T-helper 17 cell (primary cell): Measurements from ENCODE around the gene CHST6. TPM values are rescaled to one million over a fixed set of nuclear protein-coding genes. Genes with fewer than 3 reads are reported as not detected.
"Not testable (repeated sequence)": the region's sequence is repeated elsewhere in the genome, so short reads cannot be mapped to it uniquely, and the experiment has no call there.

ENCODE experiments used
- ATAC-seq: fragments of 150-1000 bp; cut with Tn5 transposase; 2 replicates; pipeline ENCODE4 v1.10.0; 2021; ENCODE audit warnings: mild to moderate bottlenecking, moderate library complexity
- DNase-seq, 3 donors: peaks; one replicate each; pipeline versions ENCODE4 v3.0.0 to v3.0.0-alpha.2; 2020 to 2021
- H3K9me3 ChIP-seq: one replicate; pipeline ENCODE4 v1.7.0; 2013; ENCODE audit warnings: low read length, mild to moderate bottlenecking; ENCODE audit not compliant: control insufficient read depth, poor library complexity, severe bottlenecking
- H3K27ac Mint-ChIP-seq: one replicate; pipeline ENCODE4 v1.8.0; 2022; ENCODE audit warnings: mild to moderate bottlenecking, moderate library complexity, mixed read lengths
- H3K27me3 Mint-ChIP-seq: one replicate; pipeline ENCODE4 v1.8.0; 2022; ENCODE audit warnings: mixed read lengths
- H3K36me3 Mint-ChIP-seq: one replicate; pipeline ENCODE4 v1.8.0; 2022; ENCODE audit warnings: low read depth, mixed read lengths
- H3K4me1 Mint-ChIP-seq: one replicate; pipeline ENCODE4 v1.8.0; 2022; ENCODE audit warnings: mild to moderate bottlenecking, mixed read lengths
- H3K4me3 Mint-ChIP-seq: one replicate; pipeline ENCODE4 v1.8.0; 2022; ENCODE audit warnings: mild to moderate bottlenecking, moderate library complexity, mixed read lengths
- total RNA-seq, 4 donors: library from RNA in 2 of 4; stranded (reverse) in 2 of 4; gene quantifications; one replicate each; pipeline ENCODE4 v1.2.3 and lab custom pipeline; 2022 to 2026

CHST6 gene
- not detected for total RNA-seq
- total RNA-seq (lab: John Stamatoyannopoulos, UW): 0 to 0.08 reads per million in 2 donors

- H3K9me3 ChIP-seq: no peaks in the 10 kb centered on the region
- DNase-seq (no peak), ATAC-seq (peak; percentile 57)
- Mint-ChIP-seq H3K36me3 (no peaks in the 10 kb centered on the region), H3K27me3 (peaks cover 31% of the 10 kb centered on the region), H3K27ac (no peak within 1 kb of the TSS), H3K4me3 (peak within 1 kb of the TSS; percentile 85), H3K4me1 (peaks cover 5% of the 10 kb centered on the region)
These were observed at the start of gene CHST6 for GRCh38 chr16:75495076-75495674. TSS of gene CHST6 (minus strand) at chr16:75495441. CDS start at chr16:75479828, 15,613 bp downstream.

GRCh38 chr16:75542462-75542861 is 47.2 kb upstream of the CHST6 start:
- not testable (repeated sequence) for H3K4me1 Mint-ChIP-seq, H3K27ac Mint-ChIP-seq, H3K27me3 Mint-ChIP-seq, H3K36me3 Mint-ChIP-seq, H3K9me3 ChIP-seq, ATAC-seq, DNase-seq, H3K4me3 Mint-ChIP-seq

DNA sequence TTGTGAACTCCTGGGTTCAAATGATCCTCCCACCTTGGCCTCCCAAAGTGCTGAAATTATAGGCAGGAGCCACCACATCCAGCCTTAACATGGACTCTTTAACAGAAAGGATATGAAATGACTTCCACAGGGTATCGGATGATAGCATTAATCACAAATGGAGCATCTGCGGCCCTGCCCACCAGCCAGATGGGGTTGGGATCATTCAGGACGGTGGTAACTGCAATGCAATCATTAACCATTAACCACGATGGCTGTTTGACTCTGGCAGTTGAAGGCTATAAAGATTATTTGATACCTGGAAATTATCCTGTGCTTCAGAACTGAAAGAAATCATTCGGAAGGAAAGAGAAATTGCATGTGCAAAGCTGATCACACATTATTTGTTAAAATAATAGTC is 46.0 kb upstream of the CHST6 start:
- DNase-seq (no peak), ATAC-seq (no peak)
- no peak overlapping the region for H3K27ac Mint-ChIP-seq
- peaks cover 3% of the 10 kb centered on the region for H3K36me3 Mint-ChIP-seq
- peaks cover 2% of the 10 kb centered on the region for H3K4me1 Mint-ChIP-seq
- H3K4me3 Mint-ChIP-seq: no peak overlapping the region
- no peaks in the 10 kb centered on the region for H3K27me3 Mint-ChIP-seq
- no peaks in the 10 kb centered on the region for H3K9me3 ChIP-seq

DNA sequence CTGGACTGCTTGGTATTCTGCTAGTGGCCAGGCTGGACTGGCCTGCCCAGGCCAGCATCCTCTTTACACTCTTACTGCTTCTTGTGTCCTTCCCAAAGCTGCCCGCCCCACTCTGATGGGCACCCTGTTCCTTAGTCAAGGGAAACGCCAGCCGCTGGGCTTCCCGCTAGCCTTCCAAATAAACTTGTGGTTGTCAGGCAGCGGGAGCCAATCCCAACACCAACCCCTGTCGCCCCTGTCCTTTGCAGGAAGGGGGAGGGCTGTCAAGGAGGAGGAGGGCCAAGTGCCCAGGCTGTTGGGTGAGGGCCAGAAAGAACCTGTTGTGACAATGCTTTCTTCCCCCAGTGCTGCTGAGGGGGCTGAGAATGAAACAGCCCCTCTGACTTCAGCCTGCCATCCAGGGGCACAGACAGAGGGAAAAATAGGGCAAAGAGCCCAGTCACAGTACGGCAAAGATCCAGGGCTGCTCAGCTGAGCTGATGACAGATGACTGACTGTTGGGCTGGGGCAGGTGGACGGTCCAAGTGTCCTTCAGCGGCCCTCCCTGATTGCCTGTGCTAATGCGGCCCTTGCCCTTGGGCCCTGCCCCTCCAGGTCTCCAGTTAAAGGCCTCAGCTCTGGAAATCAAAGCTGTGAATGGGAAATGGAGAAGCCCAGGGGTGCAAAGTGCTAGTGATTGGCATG is 43.8 kb upstream of the CHST6 start:
- not testable (repeated sequence) for H3K9me3 ChIP-seq, H3K27ac Mint-ChIP-seq, H3K27me3 Mint-ChIP-seq, DNase-seq, H3K4me3 Mint-ChIP-seq, ATAC-seq, H3K36me3 Mint-ChIP-seq, H3K4me1 Mint-ChIP-seq

DNA sequence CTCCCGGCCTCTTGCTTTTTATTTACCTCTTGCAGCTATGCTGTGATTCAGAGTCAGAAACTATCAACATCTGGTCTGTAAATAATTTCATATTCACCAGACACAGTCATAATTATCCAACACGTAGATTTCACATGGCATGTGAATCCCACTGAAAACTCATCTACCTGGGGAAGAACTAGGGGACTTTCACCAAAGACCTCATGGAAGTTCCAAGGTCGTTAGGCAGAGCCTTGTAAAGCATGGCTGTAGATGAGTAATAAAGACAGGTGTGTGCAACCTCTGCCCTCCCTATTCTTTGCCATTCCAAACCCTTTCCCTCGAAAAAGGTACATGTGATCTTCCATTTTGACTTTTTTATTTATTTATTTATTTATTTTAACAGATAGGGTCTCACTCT is 42.5 kb upstream of the CHST6 start:
- H3K27me3 Mint-ChIP-seq: no peaks in the 10 kb centered on the region
- DNase-seq (no peak), ATAC-seq (no peak)
- no peaks in the 10 kb centered on the region for H3K36me3 Mint-ChIP-seq
- peaks cover 2% of the 10 kb centered on the region for H3K4me1 Mint-ChIP-seq
- H3K4me3 Mint-ChIP-seq: no peak overlapping the region
- H3K9me3 ChIP-seq: no peaks in the 10 kb centered on the region
- H3K27ac Mint-ChIP-seq: no peak overlapping the region

- Mint-ChIP-seq H3K27ac (no peak within 1 kb of the TSS), H3K36me3 (no peaks in the 10 kb centered on the region), H3K4me3 (no peak within 1 kb of the TSS), H3K4me1 (peaks cover 2% of the 10 kb centered on the region), H3K27me3 (peaks cover 5% of the 10 kb centered on the region)
- ATAC-seq: no peak
- no peaks in the 10 kb centered on the region for H3K9me3 ChIP-seq
- DNase-seq: no peak
These were observed 40.7 kb upstream of the CHST6 start, which contains the start of gene CHST5 for GRCh38 chr16:75535901-75536300. TSS of gene CHST5 (minus strand) at chr16:75536108. CDS start at chr16:75530384, 5,724 bp downstream.

DNA sequence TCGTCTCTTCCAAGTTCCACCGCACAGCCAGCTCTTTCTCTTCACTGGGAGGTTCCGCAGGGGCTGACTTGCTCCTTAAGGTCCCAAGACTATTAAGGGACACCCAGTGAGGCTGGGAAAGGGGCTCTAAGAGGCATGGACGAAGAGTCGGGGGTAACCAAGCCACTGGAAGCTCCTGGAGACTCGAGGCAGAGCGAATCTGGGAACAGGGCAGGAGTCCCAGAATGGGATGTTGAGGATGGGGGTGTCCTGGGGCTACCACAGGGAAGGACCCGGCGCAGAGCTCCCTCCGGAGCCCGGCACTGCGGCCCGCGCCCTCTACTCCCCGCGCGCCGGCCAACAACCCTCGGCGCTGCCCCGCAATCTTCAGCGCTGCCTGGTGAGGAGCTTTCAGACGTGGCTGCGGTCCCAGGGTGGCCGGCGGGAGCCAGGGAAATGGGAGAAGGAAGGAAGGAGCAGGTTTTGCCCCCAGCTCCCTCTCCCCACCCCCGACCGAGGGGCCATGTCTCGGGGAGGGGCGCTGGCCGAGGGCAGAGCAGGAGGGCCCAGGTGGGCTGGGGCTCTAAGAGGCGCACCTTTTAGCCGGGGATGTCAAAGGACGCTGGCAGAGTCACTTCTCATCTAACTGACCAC is 40.1 kb upstream of the CHST6 start:
- no peak for ATAC-seq
- no peaks in the 10 kb centered on the region for H3K36me3 Mint-ChIP-seq

DNA sequence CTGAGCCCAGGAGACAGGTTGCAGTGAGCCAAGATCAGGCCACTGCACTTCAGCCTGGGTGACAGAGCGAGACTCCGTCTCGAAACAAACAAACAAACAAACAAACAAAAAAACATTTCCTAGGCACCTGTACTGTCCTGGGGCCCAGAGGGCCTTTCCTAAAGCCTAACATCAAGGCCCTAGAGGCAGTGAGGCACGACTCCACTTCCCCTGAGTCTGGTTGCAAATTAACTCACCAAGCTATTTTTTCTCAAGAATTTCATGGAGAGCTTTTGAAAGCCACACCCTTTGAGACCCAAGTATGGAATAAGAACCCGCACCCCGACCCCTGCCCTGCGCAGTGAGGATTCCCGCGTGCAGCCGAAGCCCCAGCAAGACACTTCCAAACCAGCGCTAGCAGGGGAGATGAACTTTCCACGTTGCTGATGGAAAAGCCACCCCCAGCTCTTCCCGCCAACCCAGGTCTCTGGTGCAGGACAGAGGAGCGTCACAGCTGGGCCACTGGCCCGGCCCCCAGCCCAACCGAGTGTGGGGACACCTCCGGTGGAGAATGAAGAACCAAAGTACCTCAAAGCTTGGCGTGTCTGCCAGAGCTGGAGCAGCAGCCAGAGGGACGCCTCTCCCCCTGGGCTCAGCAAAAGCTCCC is 39.4 kb upstream of the CHST6 start:
- no peak overlapping the region for H3K27ac Mint-ChIP-seq
- H3K4me1 Mint-ChIP-seq: no peaks in the 10 kb centered on the region
- H3K36me3 Mint-ChIP-seq: no peaks in the 10 kb centered on the region
- DNase-seq (no peak), ATAC-seq (no peak)
- H3K27me3 Mint-ChIP-seq: peaks cover 5% of the 10 kb centered on the region
- no peaks in the 10 kb centered on the region for H3K9me3 ChIP-seq
- no peak overlapping the region for H3K4me3 Mint-ChIP-seq

More for the DNA sequence above, 40.1 kb upstream of the CHST6 start:
- Mint-ChIP-seq H3K27ac (no peak overlapping the region), H3K27me3 (peaks cover 5% of the 10 kb centered on the region), H3K4me3 (no peak overlapping the region), H3K4me1 (no peaks in the 10 kb centered on the region)
- no peaks in the 10 kb centered on the region for H3K9me3 ChIP-seq
- DNase-seq: no peak

DNA sequence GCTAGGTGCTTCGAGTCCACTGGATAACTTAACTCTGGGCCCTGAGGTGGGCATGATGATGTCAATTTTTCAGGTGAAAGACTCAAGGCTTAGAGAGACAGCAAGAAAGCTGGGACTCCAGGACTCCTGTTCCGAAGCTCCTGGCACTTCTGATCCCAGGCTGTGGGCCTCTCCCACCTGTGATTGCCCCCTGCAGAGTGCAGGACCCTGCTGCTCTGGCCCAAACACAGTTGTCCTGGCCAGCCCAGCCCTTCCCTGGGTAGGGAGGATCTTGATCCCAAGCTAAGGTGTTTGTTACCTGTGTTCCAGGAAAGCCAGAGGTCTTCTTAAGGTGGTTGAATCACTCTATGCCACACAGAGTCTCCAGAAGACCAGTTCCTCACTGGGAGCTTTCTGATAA is 37.5 kb upstream of the CHST6 start:
- Mint-ChIP-seq H3K27ac (no peak overlapping the region), H3K4me3 (no peak overlapping the region), H3K27me3 (peaks cover 5% of the 10 kb centered on the region), H3K4me1 (no peaks in the 10 kb centered on the region), H3K36me3 (no peaks in the 10 kb centered on the region)
- no peak for DNase-seq
- no peak for ATAC-seq
- no peaks in the 10 kb centered on the region for H3K9me3 ChIP-seq

DNA sequence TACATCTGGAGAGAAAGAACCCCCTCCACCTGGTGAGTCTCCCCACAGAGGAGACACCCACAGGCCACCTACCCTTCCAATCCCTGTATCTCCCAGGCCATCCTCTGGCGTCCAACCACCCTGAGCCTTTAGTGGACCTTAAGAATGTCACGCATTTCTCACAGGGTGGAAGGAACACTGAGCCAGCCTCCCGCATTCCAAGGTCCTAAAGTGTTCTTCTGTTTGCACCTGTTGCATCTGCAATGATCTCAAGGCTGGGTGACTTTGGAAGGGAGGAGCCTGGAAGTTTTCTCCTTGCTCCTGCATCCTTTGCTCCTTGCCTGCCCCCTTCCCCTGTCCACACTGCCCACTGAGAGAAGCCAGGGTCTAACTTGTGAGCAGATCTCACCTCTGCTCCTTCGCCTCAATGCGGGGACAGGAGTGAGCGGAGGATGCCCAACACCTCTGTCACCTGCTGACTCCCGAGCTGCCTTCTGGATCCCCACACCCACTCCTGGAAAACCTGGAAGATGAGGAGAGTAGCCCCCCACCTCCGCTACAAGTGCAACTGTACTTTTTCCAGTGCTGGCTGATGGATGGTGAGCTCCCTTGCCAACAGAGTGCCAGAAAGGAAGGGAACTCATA is 37.0 kb upstream of the CHST6 start:
- H3K27ac Mint-ChIP-seq: no peak overlapping the region
- H3K36me3 Mint-ChIP-seq: no peaks in the 10 kb centered on the region
- DNase-seq (no peak), ATAC-seq (no peak)
- no peaks in the 10 kb centered on the region for H3K4me1 Mint-ChIP-seq
- peaks cover 5% of the 10 kb centered on the region for H3K27me3 Mint-ChIP-seq
- no peak overlapping the region for H3K4me3 Mint-ChIP-seq
- H3K9me3 ChIP-seq: no peaks in the 10 kb centered on the region

DNA sequence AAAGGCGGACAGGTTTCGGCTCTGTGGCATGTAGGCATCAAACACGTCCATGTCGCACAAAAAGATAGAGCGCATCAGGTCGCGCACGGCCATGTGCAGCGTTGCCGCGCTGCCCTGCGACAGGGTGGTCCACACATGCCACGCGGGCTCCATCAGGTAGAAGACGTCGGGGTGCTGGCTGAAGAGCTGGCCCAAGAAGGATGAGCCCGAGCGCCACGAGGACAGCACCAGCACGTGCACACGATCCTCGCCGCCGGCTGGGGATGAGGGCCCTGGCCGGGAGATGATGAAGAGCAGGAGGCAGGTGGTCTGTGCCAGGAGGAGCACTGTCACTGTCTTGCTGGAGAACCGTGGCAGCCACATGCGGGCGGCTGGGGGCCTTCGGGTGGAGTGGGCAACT is 34.7 kb upstream of the CHST6 start:
- H3K4me3 Mint-ChIP-seq: no peak overlapping the region
- H3K27ac Mint-ChIP-seq: no peak overlapping the region
- no peaks in the 10 kb centered on the region for H3K9me3 ChIP-seq
- H3K27me3 Mint-ChIP-seq: peaks cover 5% of the 10 kb centered on the region
- DNase-seq (no peak), ATAC-seq (no peak)
- H3K4me1 Mint-ChIP-seq: no peaks in the 10 kb centered on the region
- no peaks in the 10 kb centered on the region for H3K36me3 Mint-ChIP-seq

- DNase-seq (no peak), ATAC-seq (no peak)
- H3K27ac Mint-ChIP-seq: no peak overlapping the region
- no peaks in the 10 kb centered on the region for H3K36me3 Mint-ChIP-seq
- H3K4me1 Mint-ChIP-seq: no peaks in the 10 kb centered on the region
- H3K9me3 ChIP-seq: no peaks in the 10 kb centered on the region
- peaks cover 5% of the 10 kb centered on the region for H3K27me3 Mint-ChIP-seq
- no peak overlapping the region for H3K4me3 Mint-ChIP-seq
These were observed 34.0 kb upstream of the CHST6 start for GRCh38 chr16:75529056-75529905.
